ENCODE data around the gene SYNPR.

The SYNPR gene

DNA sequence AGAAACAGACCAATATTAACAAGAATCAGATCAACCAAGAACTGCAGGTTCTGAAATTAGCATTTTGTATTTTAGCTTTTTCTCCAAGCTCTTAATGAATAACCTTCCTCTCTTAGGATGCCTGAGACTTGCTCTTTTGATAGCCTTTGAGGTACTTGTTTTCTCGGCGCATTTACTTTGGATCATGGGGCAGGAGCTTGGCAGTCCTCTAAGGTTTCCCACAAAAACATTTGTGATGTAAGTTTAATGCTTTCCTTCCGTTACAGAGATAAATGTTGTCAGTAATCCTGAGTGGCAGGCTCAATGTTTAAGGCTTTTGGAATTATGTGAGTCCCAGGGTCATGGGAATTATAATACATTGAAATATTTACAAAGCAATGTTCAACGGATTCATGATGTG, 236.6 kb downstream of the SYNPR start:
- no peak for DNase-seq (ENCODE audit: low read depth)
- TF ChIP-seq, protein P1, sequence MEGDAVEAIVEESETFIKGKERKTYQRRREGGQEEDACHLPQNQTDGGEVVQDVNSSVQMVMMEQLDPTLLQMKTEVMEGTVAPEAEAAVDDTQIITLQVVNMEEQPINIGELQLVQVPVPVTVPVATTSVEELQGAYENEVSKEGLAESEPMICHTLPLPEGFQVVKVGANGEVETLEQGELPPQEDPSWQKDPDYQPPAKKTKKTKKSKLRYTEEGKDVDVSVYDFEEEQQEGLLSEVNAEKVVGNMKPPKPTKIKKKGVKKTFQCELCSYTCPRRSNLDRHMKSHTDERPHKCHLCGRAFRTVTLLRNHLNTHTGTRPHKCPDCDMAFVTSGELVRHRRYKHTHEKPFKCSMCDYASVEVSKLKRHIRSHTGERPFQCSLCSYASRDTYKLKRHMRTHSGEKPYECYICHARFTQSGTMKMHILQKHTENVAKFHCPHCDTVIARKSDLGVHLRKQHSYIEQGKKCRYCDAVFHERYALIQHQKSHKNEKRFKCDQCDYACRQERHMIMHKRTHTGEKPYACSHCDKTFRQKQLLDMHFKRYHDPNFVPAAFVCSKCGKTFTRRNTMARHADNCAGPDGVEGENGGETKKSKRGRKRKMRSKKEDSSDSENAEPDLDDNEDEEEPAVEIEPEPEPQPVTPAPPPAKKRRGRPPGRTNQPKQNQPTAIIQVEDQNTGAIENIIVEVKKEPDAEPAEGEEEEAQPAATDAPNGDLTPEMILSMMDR (IDR thresholded peaks at IDR 0.05; ENCODE audit: control insufficient read depth, insufficient read depth, low read depth, low read length, missing control alignments): no peak
- no peak overlapping the region for H3K4me3 ChIP-seq (ENCODE audit: control insufficient read depth, low read depth, low read length)

DNA sequence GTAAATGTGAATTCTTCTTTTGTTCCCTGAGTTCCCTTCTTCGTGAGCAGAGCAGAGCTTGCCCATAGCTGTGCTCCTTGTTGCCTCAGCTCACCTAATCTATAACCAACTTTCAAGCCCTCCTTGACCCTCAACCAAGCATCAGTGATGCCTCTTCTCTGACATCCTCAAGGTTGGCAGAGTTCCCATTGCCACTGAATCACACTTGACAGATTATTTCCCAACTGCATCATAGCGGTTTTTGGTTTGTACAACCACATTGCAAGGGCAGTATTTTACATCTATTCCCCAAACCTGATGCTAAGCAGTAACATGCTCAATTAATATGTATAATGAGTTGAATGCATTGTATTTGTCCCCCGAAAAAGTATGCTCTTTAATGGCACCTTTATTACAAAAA, 241.3 kb downstream of the SYNPR start:
- TF ChIP-seq, protein P1 (IDR thresholded peaks at IDR 0.05; ENCODE audit: control insufficient read depth, insufficient read depth, low read depth, low read length, missing control alignments): no peak
- no peak overlapping the region for H3K4me3 ChIP-seq (ENCODE audit: control insufficient read depth, low read depth, low read length)
- no peak for DNase-seq (ENCODE audit: low read depth)

DNA sequence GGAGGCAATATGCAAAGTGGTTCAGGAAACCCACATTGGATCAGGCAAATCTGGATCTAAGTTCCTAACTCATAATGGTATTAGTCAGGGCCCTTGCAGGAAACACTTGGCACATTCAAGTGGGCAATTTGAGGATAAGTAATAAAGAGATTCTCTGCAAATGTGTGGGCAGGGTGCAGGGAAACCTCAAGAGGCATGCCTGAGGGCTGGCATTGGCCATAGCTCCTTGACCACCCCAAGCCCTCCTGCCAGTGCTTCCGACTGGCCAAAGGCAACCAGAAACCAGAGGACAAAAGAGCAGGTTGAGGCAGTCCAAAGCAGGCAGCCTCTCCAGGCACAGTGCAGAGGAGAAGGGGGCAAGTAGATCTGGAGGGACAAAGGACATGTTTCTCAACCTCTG, 243.5 kb downstream of the SYNPR start:
- no peak overlapping the region for H3K4me3 ChIP-seq (ENCODE audit: control insufficient read depth, low read depth, low read length)
- no peak for DNase-seq (ENCODE audit: low read depth)
- TF ChIP-seq, protein P1 (IDR thresholded peaks at IDR 0.05; ENCODE audit: control insufficient read depth, insufficient read depth, low read depth, low read length, missing control alignments): no peak

DNA sequence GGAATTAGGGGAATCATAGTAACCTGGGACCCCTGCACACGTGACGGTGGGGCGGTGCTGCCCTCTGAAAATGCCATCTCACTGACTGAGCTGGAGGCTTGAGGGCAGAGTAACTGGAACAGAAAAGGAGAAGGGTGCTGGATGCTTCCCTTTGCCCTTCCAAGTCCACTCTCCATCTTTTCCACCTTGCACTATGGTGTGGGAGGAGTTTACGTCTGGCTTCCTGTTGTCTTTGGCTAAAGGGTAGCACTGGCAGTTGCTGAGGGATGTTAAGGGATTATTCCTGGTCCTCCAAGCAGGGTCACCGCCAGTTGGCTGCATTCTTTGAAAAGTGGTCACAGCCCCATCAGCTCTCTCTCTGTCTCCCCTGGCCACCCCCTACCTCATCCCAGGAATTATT, 245.0 kb downstream of the SYNPR start:
- no peak for DNase-seq (ENCODE audit: low read depth)
- TF ChIP-seq, protein P1 (IDR thresholded peaks at IDR 0.05; ENCODE audit: control insufficient read depth, insufficient read depth, low read depth, low read length, missing control alignments): no peak
- no peak overlapping the region for H3K4me3 ChIP-seq (ENCODE audit: control insufficient read depth, low read depth, low read length)

- no peak overlapping the region for H3K4me3 ChIP-seq (ENCODE audit: control insufficient read depth, low read depth, low read length)
- TF ChIP-seq, protein P1 (IDR thresholded peaks at IDR 0.05; ENCODE audit: control insufficient read depth, insufficient read depth, low read depth, low read length, missing control alignments): no peak
- no peak for DNase-seq (ENCODE audit: low read depth)
Observed at GRCh38 chr3:63528325-63529000, 250.4 kb downstream of the SYNPR start.

GRCh38 chr3:63532521-63532920, 254.4 kb downstream of the SYNPR start:
- no peak overlapping the region for H3K4me3 ChIP-seq (ENCODE audit: control insufficient read depth, low read depth, low read length)
- TF ChIP-seq, protein P1 (IDR thresholded peaks at IDR 0.05; ENCODE audit: control insufficient read depth, insufficient read depth, low read depth, low read length, missing control alignments): no peak
- no peak for DNase-seq (ENCODE audit: low read depth)
